GM23338 (cell line): ENCODE measurements around the gene DOCK6. TPM values are rescaled to one million over a fixed set of nuclear protein-coding genes. Genes with fewer than 3 reads are reported as not detected.

ENCODE experiments used
- ATAC-seq: fragments of 200-7000 bp; cut with Tn5 transposase; 3 replicates; pipeline ENCODE4 v1.9.1; 2020
- DNase-seq: peaks from one replicate; pipeline ENCODE4 v3.0.0-alpha.2; 2015; ENCODE audit warnings: low spot score
- H2AFZ ChIP-seq: fragments of 200-600 bp; sonication (generic); 2 replicates; pipeline ENCODE4 v1.8.0; 2016; ENCODE audit warnings: antibody characterized with exemption, mild to moderate bottlenecking, moderate library complexity
- H3F3A ChIP-seq: fragments of 200-600 bp; sonication (generic); replicated peaks from 2 replicates; pipeline ENCODE4 v1.8.0; 2017; ENCODE audit warnings: antibody characterized with exemption, mixed run types, low read depth
- H3K27ac ChIP-seq: fragments of 200-600 bp; sonication (generic); 2 replicates; pipeline ENCODE4 v1.6.1; 2016; ENCODE audit warnings: low read depth
- H3K27me3 ChIP-seq: fragments of 200-600 bp; sonication (generic); 2 replicates; pipeline ENCODE4 v1.8.0; 2016; ENCODE audit warnings: mild to moderate bottlenecking, mixed run types, moderate library complexity; ENCODE audit not compliant: insufficient read depth
- H3K36me3 ChIP-seq: fragments of 200-600 bp; sonication (generic); 2 replicates; pipeline ENCODE4 v1.8.0; 2016; ENCODE audit warnings: mild to moderate bottlenecking; ENCODE audit not compliant: insufficient read depth
- H3K4me1 ChIP-seq: fragments of 200-600 bp; sonication (generic); 2 replicates; pipeline ENCODE4 v1.8.0; 2016; ENCODE audit warnings: mild to moderate bottlenecking, moderate library complexity; ENCODE audit not compliant: insufficient read depth
- H3K4me2 ChIP-seq: fragments of 200-600 bp; sonication (generic); 2 replicates; pipeline ENCODE4 v1.7.1; 2017; ENCODE audit warnings: mixed run types
- H3K4me3 ChIP-seq: fragments of 200-600 bp; sonication (generic); 2 replicates; pipeline ENCODE4 v1.6.1; 2016; ENCODE audit warnings: mixed run types
- H3K79me2 ChIP-seq: fragments of 200-600 bp; sonication (generic); replicated peaks from 2 replicates; pipeline ENCODE4 v1.8.0; 2017; ENCODE audit warnings: mild to moderate bottlenecking; ENCODE audit not compliant: insufficient read depth
- H3K9me2 ChIP-seq: fragments of 200-600 bp; sonication (generic); 2 replicates; pipeline ENCODE4 v1.8.0; 2017; ENCODE audit not compliant: insufficient read depth
- H4K20me1 ChIP-seq: fragments of 200-600 bp; sonication (generic); replicated peaks from 2 replicates; pipeline ENCODE4 v1.8.0; 2017; ENCODE audit warnings: mild to moderate bottlenecking; ENCODE audit not compliant: insufficient read depth
- H3K27ac Mint-ChIP-seq: 2 replicates; pipeline ENCODE4 v1.8.0; 2020; ENCODE audit warnings: inconsistent platforms, mild to moderate bottlenecking, moderate library complexity, mixed read lengths
- H3K27me3 Mint-ChIP-seq: 3 replicates; pipeline ENCODE4 v1.8.0; 2022; ENCODE audit warnings: low read depth, mild to moderate bottlenecking, moderate library complexity, mixed read lengths, inconsistent platforms; ENCODE audit not compliant: insufficient read depth, poor library complexity
- H3K36me3 Mint-ChIP-seq: 3 replicates; pipeline ENCODE4 v1.8.0; 2021; ENCODE audit warnings: low read depth, mild to moderate bottlenecking, inconsistent platforms, moderate library complexity, mixed read lengths
- H3K4me1 Mint-ChIP-seq: 3 replicates; pipeline ENCODE4 v1.8.0; 2020; ENCODE audit warnings: mild to moderate bottlenecking, inconsistent platforms, mixed read lengths
- H3K4me3 Mint-ChIP-seq: 3 replicates; pipeline ENCODE4 v1.8.0; 2021; ENCODE audit warnings: moderate library complexity, mild to moderate bottlenecking, inconsistent platforms, mixed read lengths
- H3K9me3 Mint-ChIP-seq: 3 replicates; pipeline ENCODE4 v1.8.0; 2020; ENCODE audit warnings: moderate library complexity, mild to moderate bottlenecking, inconsistent platforms, mixed read lengths
- CREB1 ChIP-seq: fragments of 250-450 bp; sonication (Bioruptor Pico); IDR thresholded peaks from 2 replicates; pipeline ENCODE4 v1.5.0; 2020; ENCODE audit warnings: low read depth, mild to moderate bottlenecking, moderate library complexity
- EZH2 ChIP-seq: fragments of 200-600 bp; sonication (generic); IDR thresholded peaks from one replicate; pipeline ENCODE4 v1.8.0; 2017; ENCODE audit warnings: antibody characterized with exemption, mild to moderate bottlenecking, low read depth; ENCODE audit not compliant: unreplicated experiment
- EZH2phosphoT487 ChIP-seq: fragments of 200-600 bp; sonication (generic); IDR thresholded peaks from one replicate; pipeline ENCODE4 v1.8.1; 2018; ENCODE audit warnings: antibody characterized with exemption; ENCODE audit not compliant: unreplicated experiment
- NANOG ChIP-seq: IDR thresholded peaks from 2 replicates; pipeline ENCODE4 v1.6.1; 2016; ENCODE audit warnings: antibody characterized with exemption, borderline replicate concordance
- POLR2AphosphoS5 ChIP-seq: IDR thresholded peaks from 2 replicates; pipeline ENCODE4 v1.6.1; 2016; ENCODE audit warnings: antibody characterized with exemption, low read depth
- REST ChIP-seq: IDR thresholded peaks from one replicate; pipeline ENCODE4 v1.6.1; 2018; ENCODE audit warnings: antibody characterized with exemption; ENCODE audit not compliant: unreplicated experiment
- ZNF331 ChIP-seq: fragments of 250-450 bp; sonication (Bioruptor Pico); IDR thresholded peaks from 2 replicates; pipeline ENCODE4 v1.5.0; 2020; ENCODE audit warnings: low read depth, mild to moderate bottlenecking, moderate library complexity
- ZNF462 ChIP-seq: fragments of 250-450 bp; sonication (Bioruptor Pico); IDR thresholded peaks from 2 replicates; pipeline ENCODE4 v1.5.0; 2020; ENCODE audit warnings: mild to moderate bottlenecking, moderate library complexity
- polyA plus RNA-seq: library from polyadenylated mRNA; unstranded; fragments of >200 nt; fragmentation: Nextera tagmentation; extraction: Ambion mirVana; gene quantifications from 2 replicates; pipeline ENCODE4 v1.2.1, GENCODE V29; 2016
- total RNA-seq: library from RNA; depleted of rRNA; stranded (reverse); fragments of >200 nt; shearing (Covaris generic); gene quantifications from 2 replicates; pipeline ENCODE4 v1.2.3, GENCODE V29; 2014

DOCK6 gene
- total and polyA plus RNA-seq, 2 experiments from 2014 or later: 34.6 to 49.0 TPM

- Histone ChIP-seq H3F3A (peaks cover 24% of the 10 kb centered on the region), H3K9me2 (no peaks in the 10 kb centered on the region), H3K4me1 (peaks cover 8% of the 10 kb centered on the region; the same call in 1 of the 2 replicates), H3K27ac (no peak overlapping the region), H3K4me2 (no peak overlapping the region), H2AFZ (no peak overlapping the region), H3K36me3 (no peaks in the 10 kb centered on the region; the same call in 1 of the 2 replicates), H3K79me2 (no peaks in the 10 kb centered on the region), H4K20me1 (no peaks in the 10 kb centered on the region), H3K4me3 (no peak overlapping the region), H3K27me3 (no peaks in the 10 kb centered on the region)
- Mint-ChIP-seq H3K4me3 (no peak overlapping the region), H3K36me3 (peaks cover 21% of the 10 kb centered on the region), H3K27ac (no peak overlapping the region), H3K9me3 (no peaks in the 10 kb centered on the region), H3K27me3 (peaks cover 6% of the 10 kb centered on the region), H3K4me1 (peaks cover 4% of the 10 kb centered on the region)
- TF ChIP-seq CREB1 (CRISPR knock-in tag): no peak
- TF ChIP-seq REST: no peak
- no peak for TF ChIP-seq EZH2phosphoT487
- no peak for TF ChIP-seq NANOG
- no peak for TF ChIP-seq ZNF331 (CRISPR knock-in tag)
- no peak for TF ChIP-seq POLR2AphosphoS5
- no peak for TF ChIP-seq ZNF462
- TF ChIP-seq EZH2: no peak
- DNase-seq (no peak), ATAC-seq (no peak)
These were observed 68.2 kb downstream of the DOCK6 start for GRCh38 chr19:11194173-11194572.
